H9 (cell line): ENCODE measurements around the gene NUP210. TPM values are rescaled to one million over a fixed set of nuclear protein-coding genes. Genes with fewer than 3 reads are reported as not detected.

Source experiments
- DNase-seq: peaks from one replicate; pipeline ENCODE4 v3.0.0-alpha.2; 2017
- H2AFZ ChIP-seq: one replicate; pipeline ENCODE4 v1.6.1; 2013; ENCODE audit warnings: mild to moderate bottlenecking, low read length, control low read depth, moderate library complexity
- H2AK5ac ChIP-seq: 2 replicates; pipeline ENCODE4 v1.6.1; 2013; ENCODE audit warnings: low read length, control low read depth, mixed read lengths; ENCODE audit not compliant: insufficient read length
- H2BK120ac ChIP-seq: one replicate; pipeline ENCODE4 v1.6.1; 2013; ENCODE audit warnings: low read depth, mild to moderate bottlenecking, low read length, control low read depth, inconsistent platforms; ENCODE audit not compliant: poor library complexity, severe bottlenecking
- H2BK12ac ChIP-seq: 2 replicates; pipeline ENCODE4 v1.6.1; 2013; ENCODE audit warnings: low read length, control low read depth, mixed read lengths, low read depth; ENCODE audit not compliant: insufficient read length
- H2BK15ac ChIP-seq: 2 replicates; pipeline ENCODE4 v1.6.1; 2013; ENCODE audit warnings: low read depth, low read length, control low read depth
- H2BK20ac ChIP-seq: one replicate; pipeline ENCODE4 v1.6.1; 2013; ENCODE audit warnings: low read depth, mild to moderate bottlenecking, low read length, control low read depth, inconsistent platforms; ENCODE audit not compliant: poor library complexity, severe bottlenecking
- H2BK5ac ChIP-seq: 2 replicates; pipeline ENCODE4 v1.6.1; 2013; ENCODE audit warnings: low read length, control low read depth, mixed read lengths; ENCODE audit not compliant: insufficient read length
- H3K14ac ChIP-seq: 2 replicates; pipeline ENCODE4 v1.6.1; 2013; ENCODE audit warnings: low read length, control low read depth; ENCODE audit not compliant: insufficient read depth
- H3K18ac ChIP-seq: 2 replicates; pipeline ENCODE4 v1.6.1; 2013; ENCODE audit warnings: low read depth, mild to moderate bottlenecking, mixed read lengths, low read length, control low read depth; ENCODE audit not compliant: insufficient read length
- H3K23ac ChIP-seq: 2 replicates; pipeline ENCODE4 v1.6.1; 2013; ENCODE audit warnings: low read length, control low read depth, mixed read lengths, low read depth; ENCODE audit not compliant: insufficient read length
- H3K23me2 ChIP-seq: 2 replicates; pipeline ENCODE4 v1.6.1; 2013; ENCODE audit warnings: low read depth, mild to moderate bottlenecking, mixed read lengths, low read length, control low read depth; ENCODE audit not compliant: insufficient read length, poor library complexity, severe bottlenecking
- H3K27ac ChIP-seq: 2 replicates; pipeline ENCODE4 v1.5.1; 2013; ENCODE audit warnings: low read length, control low read depth, mixed read lengths, low read depth; ENCODE audit not compliant: insufficient read length
- H3K27me3 ChIP-seq: 2 replicates; pipeline ENCODE4 v1.6.1; 2013; ENCODE audit warnings: low read length, control low read depth, inconsistent platforms; ENCODE audit not compliant: insufficient read depth
- H3K4ac ChIP-seq: 2 replicates; pipeline ENCODE4 v1.6.1; 2013; ENCODE audit warnings: low read depth, mild to moderate bottlenecking, control low read depth, inconsistent platforms, low read length, moderate library complexity
- H3K4me1 ChIP-seq: 2 replicates; pipeline ENCODE4 v1.6.1; 2013; ENCODE audit warnings: low read length, control low read depth, inconsistent platforms; ENCODE audit not compliant: insufficient read depth
- H3K4me2 ChIP-seq: 2 replicates; pipeline ENCODE4 v1.6.1; 2013; ENCODE audit warnings: low read length, control low read depth, mixed read lengths; ENCODE audit not compliant: insufficient read length, insufficient read depth
- H3K56ac ChIP-seq: 2 replicates; pipeline ENCODE4 v1.6.1; 2013; ENCODE audit warnings: low read depth, mild to moderate bottlenecking, mixed read lengths, low read length, control low read depth; ENCODE audit not compliant: insufficient read length
- H3K79me1 ChIP-seq: 2 replicates; pipeline ENCODE4 v1.6.1; 2013; ENCODE audit warnings: low read depth, mild to moderate bottlenecking, moderate library complexity, low read length, control low read depth, inconsistent platforms; ENCODE audit not compliant: insufficient read depth, poor library complexity, severe bottlenecking
- H3K79me2 ChIP-seq: 2 replicates; pipeline ENCODE4 v1.6.1; 2013; ENCODE audit warnings: low read length, control low read depth, inconsistent platforms; ENCODE audit not compliant: insufficient read depth
- H3K9ac ChIP-seq: 2 replicates; pipeline ENCODE4 v1.6.1; 2013; ENCODE audit warnings: low read length, control low read depth, mixed read lengths; ENCODE audit not compliant: insufficient read length; ENCODE audit errors: extremely low read depth
- H3K9me3 ChIP-seq: one replicate; pipeline ENCODE4 v1.6.1; 2013; ENCODE audit warnings: low read depth, low read length, inconsistent platforms; ENCODE audit not compliant: control insufficient read depth
- H3T11ph ChIP-seq: one replicate; pipeline ENCODE4 v1.6.1; 2013; ENCODE audit warnings: mild to moderate bottlenecking, low read length, control low read depth, inconsistent platforms
- H4K20me1 ChIP-seq: one replicate; pipeline ENCODE4 v1.6.1; 2013; ENCODE audit not compliant: control insufficient read depth, insufficient read length, insufficient read depth
- H4K5ac ChIP-seq: 2 replicates; pipeline ENCODE4 v1.6.1; 2013; ENCODE audit warnings: low read depth, mild to moderate bottlenecking, mixed read lengths, low read length, control low read depth; ENCODE audit not compliant: insufficient read length
- H4K8ac ChIP-seq: replicated peaks from 2 replicates; pipeline ENCODE4 v1.6.1; 2013; ENCODE audit warnings: low read length, control low read depth, mixed read lengths, low read depth; ENCODE audit not compliant: insufficient read length
- H4K91ac ChIP-seq: 2 replicates; pipeline ENCODE4 v1.6.1; 2013; ENCODE audit warnings: low read depth, mild to moderate bottlenecking, moderate library complexity, mixed read lengths, low read length, control low read depth; ENCODE audit not compliant: insufficient read length
- H3K27ac Mint-ChIP-seq, 3 experiments: 2 replicates in 2 of 3; 3 replicates in 1 of 3; pipeline ENCODE4 v1.8.0; 2020 to 2021; ENCODE audit warnings: mixed read lengths in 3 of 3, mild to moderate bottlenecking in 1 of 3, moderate library complexity in 1 of 3
- H3K27me3 Mint-ChIP-seq: 2 replicates; pipeline ENCODE4 v1.8.0; 2021; ENCODE audit warnings: low read depth, mild to moderate bottlenecking, moderate library complexity, mixed read lengths
- H3K36me3 Mint-ChIP-seq, 3 experiments: 2 replicates in 2 of 3; 3 replicates in 1 of 3; pipeline ENCODE4 v1.8.0; 2020 to 2021; ENCODE audit warnings: low read depth in 3 of 3, mixed read lengths in 3 of 3; ENCODE audit not compliant: insufficient read depth in 1 of 3
- H3K4me1 Mint-ChIP-seq, 2 experiments: 2 replicates each; pipeline ENCODE4 v1.8.0; 2020; ENCODE audit warnings: mixed read lengths in 2 of 2
- H3K4me3 Mint-ChIP-seq, 2 experiments: 2 replicates in 1 of 2; 3 replicates in 1 of 2; pipeline ENCODE4 v1.8.0; 2020 to 2021; ENCODE audit warnings: mild to moderate bottlenecking in 2 of 2, mixed read lengths in 2 of 2, moderate library complexity in 1 of 2
- H3K9me3 Mint-ChIP-seq, 2 experiments: 2 replicates in 1 of 2; 3 replicates in 1 of 2; pipeline ENCODE4 v1.8.0; 2020; ENCODE audit warnings: mild to moderate bottlenecking in 2 of 2, mixed read lengths in 2 of 2, moderate library complexity in 1 of 2
- WGBS: extraction: QIAGEN DNeasy Blood & Tissue Kit; methylation state at CpG from one replicate; pipeline ENCODE4 v1.1.7; 2013; ENCODE audit warnings: missing lambda C conversion rate, low lambda C conversion rate, mixed read lengths; ENCODE audit not compliant: insufficient read length; ENCODE audit errors: extremely low coverage; 5-methylcytosine and 5-hydroxymethylcytosine counted together
- total RNA-seq: library from RNA; stranded (reverse); gene quantifications from 2 replicates; pipeline ENCODE4 v1.2.1, GENCODE V29; 2021
- TF ChIP-seq, protein P1 (sequence below): fragments of 200-600 bp; sonication (generic); conservative IDR thresholded peaks from 3 replicates; pipeline ENCODE4 v1.8.0; 2021; ENCODE audit warnings: antibody characterized with exemption, mild to moderate bottlenecking

Gene NUP210
- total RNA-seq, 1 experiment from 2014 or later: 48.8 TPM

DNA sequence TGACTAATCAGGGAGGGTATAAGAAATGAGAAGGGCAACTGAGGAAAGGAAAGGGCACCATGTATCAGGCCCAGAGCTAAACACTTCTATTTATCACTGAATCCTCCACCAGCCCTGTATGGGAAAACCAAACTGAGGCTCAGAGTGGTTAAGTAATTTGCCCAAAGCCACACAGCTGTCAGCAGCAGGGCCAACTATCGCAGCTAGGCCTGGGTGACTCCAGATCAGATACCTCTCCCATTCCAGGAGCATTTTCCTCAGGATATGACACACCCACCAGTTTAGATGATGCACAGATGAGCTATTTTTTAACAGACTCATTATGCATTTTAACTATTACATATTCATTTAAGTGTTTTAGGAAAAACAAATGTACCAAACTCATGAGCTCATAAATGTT lies 14.5 kb downstream of the NUP210 start:
- Mint-ChIP-seq H3K4me1 (peaks cover 9 to 15% of the 10 kb centered on the region in 2 experiments), H3K27ac (no peak overlapping the region), H3K4me3 (no peak overlapping the region), H3K27me3 (no peaks in the 10 kb centered on the region; the same call in 1 of the 2 replicates), H3K36me3 (peaks cover 0 to 15% (median 8%) of the 10 kb centered on the region in 3 experiments; a peak in 3 of 7 replicates), H3K9me3 (peaks cover 0 to 2% of the 10 kb centered on the region in 2 experiments; a peak in 3 of 5 replicates)
- H3K4me1 ChIP-seq: no peaks in the 10 kb centered on the region
- TF ChIP-seq, protein P1, sequence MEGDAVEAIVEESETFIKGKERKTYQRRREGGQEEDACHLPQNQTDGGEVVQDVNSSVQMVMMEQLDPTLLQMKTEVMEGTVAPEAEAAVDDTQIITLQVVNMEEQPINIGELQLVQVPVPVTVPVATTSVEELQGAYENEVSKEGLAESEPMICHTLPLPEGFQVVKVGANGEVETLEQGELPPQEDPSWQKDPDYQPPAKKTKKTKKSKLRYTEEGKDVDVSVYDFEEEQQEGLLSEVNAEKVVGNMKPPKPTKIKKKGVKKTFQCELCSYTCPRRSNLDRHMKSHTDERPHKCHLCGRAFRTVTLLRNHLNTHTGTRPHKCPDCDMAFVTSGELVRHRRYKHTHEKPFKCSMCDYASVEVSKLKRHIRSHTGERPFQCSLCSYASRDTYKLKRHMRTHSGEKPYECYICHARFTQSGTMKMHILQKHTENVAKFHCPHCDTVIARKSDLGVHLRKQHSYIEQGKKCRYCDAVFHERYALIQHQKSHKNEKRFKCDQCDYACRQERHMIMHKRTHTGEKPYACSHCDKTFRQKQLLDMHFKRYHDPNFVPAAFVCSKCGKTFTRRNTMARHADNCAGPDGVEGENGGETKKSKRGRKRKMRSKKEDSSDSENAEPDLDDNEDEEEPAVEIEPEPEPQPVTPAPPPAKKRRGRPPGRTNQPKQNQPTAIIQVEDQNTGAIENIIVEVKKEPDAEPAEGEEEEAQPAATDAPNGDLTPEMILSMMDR: no peak
- no peak overlapping the region for H3K27ac ChIP-seq
- no peak overlapping the region for H3K23ac ChIP-seq
- H3K79me1 ChIP-seq: no peaks in the 10 kb centered on the region
- no peak overlapping the region for H3K18ac ChIP-seq
- H2BK120ac ChIP-seq: no peak overlapping the region
- WGBS: no CpG with 5 or more reads among the region's 1 CpG
- H2BK5ac ChIP-seq: no peak overlapping the region
- H2BK20ac ChIP-seq: no peak overlapping the region
- H3K79me2 ChIP-seq: peaks cover 4% of the 10 kb centered on the region; the same call in 1 of the 2 replicates
- no peak overlapping the region for H4K8ac ChIP-seq
- H3K23me2 ChIP-seq: no peaks in the 10 kb centered on the region
- H3K4ac ChIP-seq: no peak overlapping the region
- no peak overlapping the region for H2BK12ac ChIP-seq
- no peak overlapping the region for H2AFZ ChIP-seq
- no peaks in the 10 kb centered on the region for H4K20me1 ChIP-seq
- H3K9ac ChIP-seq: no peak overlapping the region
- no peak overlapping the region for H2BK15ac ChIP-seq
- H3T11ph ChIP-seq: no peak overlapping the region
- no peak overlapping the region for H2AK5ac ChIP-seq
- DNase-seq: no peak
- H3K4me2 ChIP-seq: no peak overlapping the region
- no peak overlapping the region for H3K56ac ChIP-seq
- no peak overlapping the region for H3K14ac ChIP-seq
- no peaks in the 10 kb centered on the region for H3K9me3 ChIP-seq
- no peak overlapping the region for H4K5ac ChIP-seq
- no peaks in the 10 kb centered on the region for H3K27me3 ChIP-seq
- H4K91ac ChIP-seq: no peak overlapping the region
